Stimulated activated CD4-positive, alpha-beta T cell treated with anti-CD3 and anti-CD28 coated beads, Interleukin-2, amount 100 ng/mL, for 24 hours (primary cell): ENCODE results near the gene LAG3.
A peak's percentile ranks its signal among the peaks of the same experiment; 100 is the strongest.

Experiments used
- DNase-seq, 2 donors: peaks; one replicate each; pipeline ENCODE4 v3.0.0-alpha.2; 2020

The LAG3 gene

GRCh38 chr12:6790496-6791150, 18.3 kb downstream of the LAG3 start:
- peak; percentile 58 to 63 for DNase-seq

- DNase-seq = peak in 1 of 2 donors; percentile 48
These were observed 19.7 kb downstream of the LAG3 start for GRCh38 chr12:6791931-6792520.

GRCh38 chr12:6792522-6793201, 20.3 kb downstream of the LAG3 start:
- peak in 1 of 2 donors; percentile 26 for DNase-seq

- no peak for DNase-seq
These were observed 22.8 kb downstream of the LAG3 start for GRCh38 chr12:6795088-6795487.

GRCh38 chr12:6796576-6796975, 24.3 kb downstream of the LAG3 start:
- DNase-seq = no peak

GRCh38 chr12:6799147-6799546, 26.8 kb downstream of the LAG3 start:
- no peak for DNase-seq

GRCh38 chr12:6807170-6807569, 34.9 kb downstream of the LAG3 start:
- no peak for DNase-seq

GRCh38 chr12:6809056-6809455, 36.7 kb downstream of the LAG3 start:
- DNase-seq = no peak

- DNase-seq = no peak
These were observed 38.4 kb downstream of the LAG3 start for GRCh38 chr12:6810758-6811157.

GRCh38 chr12:6813363-6813762, 41.0 kb downstream of the LAG3 start:
- DNase-seq = no peak

- no peak for DNase-seq
These were observed 44.3 kb downstream of the LAG3 start for GRCh38 chr12:6816598-6816997.

GRCh38 chr12:6817098-6817497, 44.8 kb downstream of the LAG3 start:
- DNase-seq = no peak

- no peak for DNase-seq
These were observed 45.4 kb downstream of the LAG3 start for GRCh38 chr12:6817662-6818157.

GRCh38 chr12:6818222-6818621, 45.9 kb downstream of the LAG3 start:
- DNase-seq = no peak

GRCh38 chr12:6818645-6819044, 46.3 kb downstream of the LAG3 start:
- DNase-seq = no peak

- DNase-seq = no peak
These were observed 47.0 kb downstream of the LAG3 start for GRCh38 chr12:6819106-6820030.

GRCh38 chr12:6820166-6820565, 47.8 kb downstream of the LAG3 start:
- DNase-seq = no peak

GRCh38 chr12:6821591-6822425, 49.5 kb downstream of the LAG3 start, which contains the start of gene GPR162:
TSS of gene GPR162 (plus strand) at chr12:6821821. CDS start at chr12:6823899, 2,078 bp downstream.
- peak in 1 of 2 donors; percentile 21 for DNase-seq

- no peak for DNase-seq
These were observed 50.3 kb downstream of the LAG3 start for GRCh38 chr12:6822426-6823135.

- DNase-seq = no peak
These were observed 51.1 kb downstream of the LAG3 start for GRCh38 chr12:6823182-6824084.
